GM19463 (cell line): ENCODE results near the gene MRPL12.

Experiments used
- ATAC-seq: cut with Tn5 transposase; IDR thresholded peaks from one replicate; pipeline ENCODE4 v1.9.1; 2021; ENCODE audit warnings: mild to moderate bottlenecking, moderate library complexity; ENCODE audit not compliant: unreplicated experiment

MRPL12 gene

DNA sequence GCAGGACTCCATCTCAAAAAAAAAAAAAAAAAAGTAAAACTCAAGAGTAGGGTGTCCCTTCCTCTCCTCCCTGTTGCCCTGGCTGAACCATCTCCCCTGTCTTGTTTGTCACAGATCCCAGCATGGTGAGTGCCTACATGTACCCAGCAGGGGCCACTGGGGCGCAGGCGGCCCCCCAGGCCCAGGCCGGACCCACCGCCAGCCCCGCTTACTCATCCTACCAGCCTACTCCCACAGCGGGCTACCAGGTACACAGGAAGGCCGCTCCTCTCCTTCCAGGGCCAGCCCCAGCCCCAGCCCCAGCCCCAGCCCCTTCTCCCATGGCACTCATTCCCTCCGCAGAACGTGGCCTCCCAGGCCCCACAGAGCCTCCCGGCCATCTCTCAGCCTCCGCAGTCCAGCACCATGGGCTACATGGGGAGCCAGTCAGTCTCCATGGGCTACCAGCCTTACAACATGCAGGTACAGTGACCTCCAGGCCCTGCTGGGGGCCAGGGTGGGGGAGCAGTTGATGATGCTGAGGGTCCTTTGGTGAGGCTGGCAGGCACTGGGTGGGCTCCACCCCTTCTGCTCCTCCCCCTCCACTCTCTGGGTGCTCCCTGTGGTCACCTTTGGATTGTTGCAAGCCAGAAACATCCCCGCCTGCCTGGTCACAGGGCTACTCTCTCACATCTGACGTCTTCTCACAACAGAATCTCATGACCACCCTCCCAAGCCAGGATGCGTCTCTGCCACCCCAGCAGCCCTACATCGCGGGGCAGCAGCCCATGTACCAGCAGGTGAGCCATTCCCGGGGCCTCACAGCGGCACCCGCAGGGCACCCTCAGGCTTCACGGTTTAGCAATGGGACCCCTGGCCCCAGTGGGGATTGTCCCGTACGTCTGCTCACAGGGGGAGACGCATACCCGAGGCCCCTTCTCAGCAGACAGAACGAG is 2.5 kb upstream of the MRPL12 start:
- ATAC-seq, result no peak

DNA sequence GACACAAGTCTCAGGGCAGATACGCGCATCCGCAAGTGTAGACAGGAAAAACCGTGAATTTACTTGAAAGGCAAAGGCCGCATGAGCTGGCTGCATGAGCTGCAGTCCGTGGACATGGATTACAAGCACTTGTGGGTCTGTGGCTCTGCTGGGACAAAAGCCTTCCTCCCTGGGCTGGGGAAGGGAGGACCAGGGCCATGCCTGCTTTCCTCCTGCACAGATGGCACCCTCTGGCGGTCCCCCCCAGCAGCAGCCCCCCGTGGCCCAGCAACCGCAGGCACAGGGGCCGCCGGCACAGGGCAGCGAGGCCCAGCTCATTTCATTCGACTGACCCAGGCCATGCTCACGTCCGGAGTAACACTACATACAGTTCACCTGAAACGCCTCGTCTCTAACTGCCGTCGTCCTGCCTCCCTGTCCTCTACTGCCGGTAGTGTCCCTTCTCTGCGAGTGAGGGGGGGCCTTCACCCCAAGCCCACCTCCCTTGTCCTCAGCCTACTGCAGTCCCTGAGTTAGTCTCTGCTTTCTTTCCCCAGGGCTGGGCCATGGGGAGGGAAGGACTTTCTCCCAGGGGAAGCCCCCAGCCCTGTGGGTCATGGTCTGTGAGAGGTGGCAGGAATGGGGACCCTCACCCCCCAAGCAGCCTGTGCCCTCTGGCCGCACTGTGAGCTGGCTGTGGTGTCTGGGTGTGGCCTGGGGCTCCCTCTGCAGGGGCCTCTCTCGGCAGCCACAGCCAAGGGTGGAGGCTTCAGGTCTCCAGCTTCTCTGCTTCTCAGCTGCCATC is 1.7 kb upstream of the MRPL12 start:
- no peak for ATAC-seq

DNA sequence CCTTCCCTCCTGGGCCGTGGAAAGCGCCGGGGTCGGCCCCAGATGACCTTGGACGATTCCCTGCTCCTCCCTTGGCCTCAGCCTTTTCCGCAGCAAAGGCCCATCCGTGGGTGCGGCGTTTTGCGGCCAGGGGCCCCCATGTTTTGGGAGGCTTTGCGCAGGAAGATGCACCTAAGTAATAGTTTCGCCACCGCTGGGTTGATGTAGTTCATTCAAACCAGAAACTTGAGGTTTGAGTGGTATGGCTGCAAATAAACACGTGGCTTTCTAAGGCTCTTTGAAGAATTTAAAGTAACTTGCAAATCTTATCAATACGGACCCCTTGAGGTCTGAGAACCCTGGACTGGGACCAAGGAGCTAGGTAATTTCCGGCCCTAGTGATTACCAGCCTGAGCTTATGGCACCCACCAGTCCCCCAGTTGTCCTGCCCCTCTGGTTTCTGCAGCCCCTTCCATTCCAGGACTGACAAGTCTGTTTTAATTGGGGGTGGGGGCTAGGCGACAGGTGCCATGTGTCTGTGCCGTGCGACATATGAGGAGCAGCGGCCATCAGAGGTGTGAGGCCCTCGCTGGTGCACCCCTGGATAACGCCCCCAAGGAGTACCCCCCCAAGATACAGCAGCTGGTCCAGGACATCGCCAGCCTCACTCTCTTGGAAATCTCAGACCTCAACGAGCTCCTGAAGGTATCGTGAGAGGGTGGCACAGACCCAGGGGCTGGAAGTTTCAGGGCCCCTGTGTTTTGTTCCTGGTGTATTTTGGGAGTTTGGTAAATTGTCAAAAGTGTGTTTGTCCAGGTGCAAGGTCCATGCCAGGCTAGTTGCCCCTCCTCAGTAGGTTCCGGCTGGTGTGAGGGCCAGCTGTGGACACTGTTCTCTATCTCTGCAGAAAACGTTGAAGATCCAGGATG is 834 bp downstream of the MRPL12 start:
- ATAC-seq, result no peak

DNA sequence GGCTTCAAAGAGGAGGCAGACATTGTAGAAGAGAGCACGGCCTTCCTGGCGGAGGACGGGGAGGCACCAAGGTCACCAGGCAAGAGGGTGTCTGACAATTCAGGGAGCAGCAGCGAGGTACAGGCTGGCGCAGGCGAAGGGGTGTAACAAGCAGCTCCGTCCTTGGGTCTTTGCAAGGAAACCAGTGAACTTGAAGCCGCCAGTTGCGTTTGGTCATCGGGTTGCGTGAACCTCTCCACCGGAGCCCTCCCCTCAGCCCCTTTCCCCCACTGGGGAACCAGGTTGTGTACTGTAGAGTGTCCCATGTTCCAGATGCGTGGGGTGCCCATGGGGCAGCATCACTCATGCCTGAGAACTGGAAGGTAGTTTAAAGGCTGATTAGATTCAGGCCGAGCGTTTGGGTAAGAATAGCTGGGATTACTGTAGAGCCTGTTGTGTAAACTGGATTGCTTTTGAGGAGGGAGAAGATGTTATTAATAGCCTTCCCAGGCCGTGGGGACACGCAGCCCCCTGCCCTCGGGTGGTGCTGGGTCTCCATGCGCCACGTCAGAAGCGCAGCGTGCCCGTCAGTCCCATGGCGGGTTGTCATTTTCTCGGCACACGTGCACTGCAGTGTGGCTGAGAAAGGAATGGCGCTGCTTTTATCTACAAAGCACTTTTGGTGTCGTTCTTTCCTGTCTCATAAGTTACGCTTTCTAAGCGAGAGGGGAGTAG is 2.5 kb downstream of the MRPL12 start:
- no peak for ATAC-seq

DNA sequence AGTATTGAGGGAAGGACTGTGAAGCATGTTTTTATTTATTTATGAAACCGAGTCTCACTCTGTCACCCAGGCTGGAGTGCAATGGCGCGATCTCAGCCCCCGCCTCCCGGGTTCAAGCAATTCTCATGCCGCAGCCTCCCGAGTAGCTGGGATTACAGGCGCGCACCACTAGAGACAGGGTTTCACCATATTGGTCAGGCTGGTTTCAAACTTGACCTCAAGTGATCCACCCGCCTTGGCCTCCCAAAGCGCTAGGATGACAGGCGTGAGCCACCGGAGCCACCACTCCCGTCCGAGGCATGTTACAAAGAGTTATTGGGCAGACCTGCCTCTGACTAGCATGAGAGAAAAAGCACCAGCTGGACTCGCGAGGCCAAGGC is 3.1 kb downstream of the MRPL12 start:
- ATAC-seq, result no peak

DNA sequence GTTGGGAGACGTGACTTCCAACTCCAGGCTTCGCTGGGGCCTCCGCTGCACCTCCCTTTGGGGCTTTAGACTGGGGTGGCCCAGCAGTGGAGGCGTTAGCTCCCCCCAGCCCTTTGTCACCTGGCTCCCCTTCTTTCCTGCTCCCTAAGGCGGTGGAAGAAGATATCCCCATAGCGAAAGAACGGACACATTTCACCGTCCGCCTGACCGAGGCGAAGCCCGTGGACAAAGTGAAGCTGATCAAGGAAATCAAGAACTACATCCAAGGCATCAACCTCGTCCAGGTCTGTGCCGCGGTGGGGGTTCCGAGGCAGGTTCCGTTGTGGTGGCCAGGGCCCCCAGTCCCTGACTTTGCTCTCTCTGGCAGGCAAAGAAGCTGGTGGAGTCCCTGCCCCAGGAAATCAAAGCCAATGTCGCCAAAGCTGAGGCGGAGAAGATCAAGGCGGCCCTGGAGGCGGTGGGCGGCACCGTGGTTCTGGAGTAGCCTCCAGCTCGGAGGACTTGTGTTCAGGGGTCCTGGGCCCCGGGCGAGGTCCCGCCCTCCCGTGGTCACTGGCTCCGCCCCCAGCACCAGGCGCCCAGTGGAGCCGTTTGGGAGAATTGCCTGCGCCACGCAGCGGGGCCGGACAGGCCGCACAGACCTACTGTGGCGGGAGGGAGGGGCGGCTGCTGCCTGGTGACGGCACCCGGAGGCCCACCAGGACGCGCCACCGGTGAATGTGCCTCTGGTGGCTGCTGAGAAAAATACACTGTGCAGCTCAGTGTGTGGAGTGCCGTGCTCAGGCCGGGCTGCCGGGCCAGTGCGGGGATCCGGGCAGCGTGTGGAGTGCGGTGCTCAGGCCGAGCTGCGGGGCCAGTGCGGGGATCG is 3.8 kb downstream of the MRPL12 start:
- ATAC-seq, result no peak

DNA sequence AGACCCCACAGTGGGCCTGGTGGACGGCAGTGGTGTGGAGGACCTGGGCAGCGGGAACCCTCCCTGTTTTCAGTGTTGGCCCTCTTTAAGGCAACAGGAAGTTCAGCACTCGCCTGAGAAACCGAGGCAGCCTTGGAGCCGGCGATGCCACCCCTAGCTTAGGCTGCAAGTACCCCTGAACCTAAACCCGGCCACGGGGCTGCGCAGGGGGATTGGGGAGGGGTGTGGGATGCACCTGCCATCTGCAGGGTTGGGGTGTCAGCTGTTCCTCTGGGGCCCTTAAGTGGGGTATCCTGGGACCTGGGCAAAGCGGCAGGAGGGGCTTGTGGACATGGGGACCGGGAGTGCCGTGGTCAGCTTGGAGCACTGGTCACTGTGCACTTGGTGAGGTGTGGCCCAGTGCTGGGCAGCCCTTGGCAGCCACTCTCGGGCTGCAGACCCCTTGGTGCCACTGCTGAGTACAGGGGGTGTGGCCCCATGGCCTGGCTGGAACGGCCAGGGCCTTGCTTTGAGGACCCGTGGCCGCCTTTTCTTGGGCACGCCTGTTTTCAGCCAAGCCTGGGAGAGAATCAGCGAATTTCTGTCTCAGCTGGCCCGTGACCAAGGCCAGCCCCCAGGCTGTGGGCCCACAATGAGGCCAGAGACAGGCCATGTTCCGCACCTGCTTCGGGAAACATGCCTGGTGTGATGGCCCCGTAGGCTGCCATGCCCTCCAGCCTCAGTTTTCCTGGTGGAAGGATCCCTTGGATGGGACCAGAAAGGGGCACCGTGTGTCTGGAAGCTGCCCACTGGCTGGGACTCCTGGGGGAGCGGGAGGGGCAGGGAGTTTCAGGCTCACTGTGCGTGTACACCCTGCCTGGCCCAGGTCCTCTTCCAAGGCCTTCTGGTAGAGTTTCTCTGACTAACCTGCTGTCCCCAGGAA is 4.8 kb downstream of the MRPL12 start:
- ATAC-seq, result no peak

DNA sequence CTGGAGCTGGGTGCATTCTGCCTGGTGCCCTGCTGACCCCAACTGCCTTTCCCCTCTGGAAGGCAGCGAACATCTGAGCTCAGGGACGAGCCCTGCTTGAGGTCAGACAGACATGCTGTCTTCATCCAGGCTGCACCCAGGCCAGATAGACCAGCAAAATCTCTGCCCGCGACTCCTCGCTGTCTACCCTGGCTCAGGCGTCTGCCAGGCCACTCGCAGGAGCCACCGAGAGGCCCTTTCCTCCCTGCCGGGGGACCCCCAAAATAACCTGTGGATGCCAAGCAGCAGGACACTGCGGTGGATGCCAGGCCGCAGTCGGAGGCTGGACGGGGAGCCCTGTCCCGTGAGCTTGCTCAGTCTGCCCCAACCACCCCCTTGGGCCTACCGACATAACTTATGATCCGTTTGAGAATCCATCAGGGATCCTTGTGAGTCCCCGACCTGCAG is 5.6 kb downstream of the MRPL12 start:
- no peak for ATAC-seq

DNA sequence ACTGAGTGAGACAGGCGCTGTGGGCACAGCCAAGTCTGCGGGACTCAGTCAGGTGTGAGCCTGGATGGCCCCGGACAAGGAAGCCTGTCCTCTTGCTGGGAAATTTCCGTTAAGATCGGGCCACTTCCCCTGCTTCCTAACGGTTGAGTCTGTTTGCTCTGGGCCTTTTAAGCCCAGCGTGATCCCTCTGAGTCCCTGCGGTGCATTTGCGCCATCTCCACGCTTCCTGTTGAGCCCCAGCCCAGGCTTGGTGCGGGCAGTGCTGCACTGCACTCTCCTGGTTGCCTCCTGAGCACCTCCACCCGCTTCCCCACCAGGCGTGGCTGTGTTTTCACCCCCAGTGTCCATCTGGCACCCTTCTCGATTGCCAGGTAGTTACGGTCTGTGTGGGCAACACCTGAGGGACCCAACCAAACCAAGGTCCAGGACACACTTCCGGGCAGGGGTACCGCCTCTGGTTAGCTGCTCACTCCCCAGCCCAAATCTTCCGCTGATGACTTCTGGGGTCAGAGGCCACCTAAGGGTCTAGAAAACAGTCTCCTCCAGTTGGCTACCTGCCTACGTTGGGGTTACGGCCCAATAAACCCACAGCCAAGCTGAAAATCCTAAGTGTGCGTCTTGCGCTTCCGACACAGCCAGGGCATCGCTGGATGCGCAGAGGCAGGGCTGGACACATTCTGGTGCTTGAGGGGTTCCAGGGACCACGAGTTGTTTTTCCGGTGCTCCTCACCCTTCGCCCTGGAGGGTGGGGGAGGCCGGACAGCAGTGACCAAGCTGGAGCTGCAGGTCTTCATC is 7.5 kb downstream of the MRPL12 start:
- ATAC-seq, result no peak

DNA sequence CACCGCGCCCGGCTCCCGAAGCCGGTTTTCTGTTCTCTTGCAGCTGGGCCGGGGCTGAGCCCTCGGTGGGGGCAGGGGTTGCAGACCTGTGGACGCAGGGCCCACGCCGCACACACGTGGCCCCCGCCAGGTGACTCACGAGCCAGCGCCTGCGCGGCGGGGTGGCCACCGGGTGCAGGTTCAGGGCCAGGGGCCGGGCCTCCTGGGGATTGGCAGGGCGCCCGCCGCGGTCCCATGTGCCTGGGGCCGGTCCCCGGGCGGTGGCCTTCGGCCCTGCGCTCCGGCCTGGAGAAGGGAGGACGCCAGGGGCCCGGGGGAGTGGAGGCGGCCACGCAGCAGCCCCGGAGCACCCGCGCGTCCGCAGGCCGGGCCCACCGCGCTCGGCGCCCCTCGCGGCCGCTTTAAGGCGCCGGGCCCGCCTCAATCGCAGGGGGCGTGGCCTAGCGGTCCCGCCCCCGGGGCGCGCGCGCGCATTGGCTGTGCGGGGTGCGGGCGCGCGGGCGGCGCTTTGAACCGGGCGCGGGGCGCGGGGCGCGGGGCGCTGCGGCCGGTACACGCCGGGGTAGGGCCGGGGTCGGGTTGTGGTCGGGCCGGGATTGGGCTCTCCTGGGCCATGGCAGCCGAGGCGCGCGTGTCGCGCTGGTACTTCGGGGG is 8.8 kb downstream of the MRPL12 start, which contains the start of gene SLC25A10:
Gene SLC25A10 (plus strand): TSS at position 471 of the 654 bp plus-strand sequence. CDS start 143 bp downstream, at position 614.
- peak; percentile 72 for ATAC-seq

DNA sequence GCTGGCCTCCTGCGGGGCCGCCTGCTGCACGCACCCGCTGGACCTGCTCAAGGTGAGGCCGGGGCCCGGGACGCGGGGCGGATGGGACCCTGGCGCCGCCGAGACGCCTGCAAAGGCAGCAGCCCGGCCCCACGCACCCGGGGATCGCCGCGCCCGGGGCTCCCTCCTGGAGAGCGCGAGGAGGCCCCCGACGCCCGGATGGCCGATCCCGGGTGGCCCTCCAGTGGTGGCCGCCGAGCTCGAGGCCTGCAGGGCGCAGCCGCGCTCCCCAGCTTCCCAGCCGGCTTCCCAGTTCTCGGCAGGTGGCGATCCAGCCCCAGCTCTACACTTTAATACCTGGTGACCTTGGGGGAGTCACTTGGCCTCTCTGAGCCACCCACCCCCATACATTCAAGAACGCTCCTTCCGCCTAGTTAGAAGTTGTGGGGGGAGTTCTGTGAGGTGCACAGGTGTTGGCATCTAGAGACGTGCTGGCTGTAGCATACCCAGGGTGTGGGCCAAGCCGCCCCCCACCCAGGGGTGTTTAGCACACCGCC is 9.4 kb downstream of the MRPL12 start:
- peak; percentile 7 for ATAC-seq

DNA sequence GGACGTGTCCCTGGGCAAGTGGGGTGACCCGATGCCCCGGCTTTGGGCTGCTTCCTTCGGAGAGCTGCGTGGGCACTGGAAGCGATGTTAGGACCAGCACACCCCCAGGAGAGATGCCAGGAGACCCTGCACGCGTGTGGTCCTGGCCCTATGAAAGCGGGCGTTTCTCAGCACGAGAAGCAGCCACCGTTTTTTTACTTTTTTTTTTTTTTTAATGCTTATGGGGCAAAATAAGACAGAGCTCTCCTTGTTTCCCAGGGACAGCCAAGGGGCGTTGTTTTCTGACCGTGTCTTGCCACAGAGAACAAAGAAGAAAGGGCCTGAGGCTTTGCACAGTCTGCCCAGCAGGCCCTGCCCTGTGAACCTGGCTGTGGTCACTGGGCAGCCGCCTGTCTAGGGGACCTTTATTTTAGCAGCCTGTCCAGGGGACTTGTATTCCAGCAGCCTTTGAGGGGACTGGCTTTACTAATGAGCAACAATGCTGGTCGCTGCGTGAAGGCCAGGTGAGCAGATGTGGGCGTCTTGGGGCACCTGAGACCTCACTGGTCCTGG is 9.9 kb downstream of the MRPL12 start:
- ATAC-seq, result no peak

DNA sequence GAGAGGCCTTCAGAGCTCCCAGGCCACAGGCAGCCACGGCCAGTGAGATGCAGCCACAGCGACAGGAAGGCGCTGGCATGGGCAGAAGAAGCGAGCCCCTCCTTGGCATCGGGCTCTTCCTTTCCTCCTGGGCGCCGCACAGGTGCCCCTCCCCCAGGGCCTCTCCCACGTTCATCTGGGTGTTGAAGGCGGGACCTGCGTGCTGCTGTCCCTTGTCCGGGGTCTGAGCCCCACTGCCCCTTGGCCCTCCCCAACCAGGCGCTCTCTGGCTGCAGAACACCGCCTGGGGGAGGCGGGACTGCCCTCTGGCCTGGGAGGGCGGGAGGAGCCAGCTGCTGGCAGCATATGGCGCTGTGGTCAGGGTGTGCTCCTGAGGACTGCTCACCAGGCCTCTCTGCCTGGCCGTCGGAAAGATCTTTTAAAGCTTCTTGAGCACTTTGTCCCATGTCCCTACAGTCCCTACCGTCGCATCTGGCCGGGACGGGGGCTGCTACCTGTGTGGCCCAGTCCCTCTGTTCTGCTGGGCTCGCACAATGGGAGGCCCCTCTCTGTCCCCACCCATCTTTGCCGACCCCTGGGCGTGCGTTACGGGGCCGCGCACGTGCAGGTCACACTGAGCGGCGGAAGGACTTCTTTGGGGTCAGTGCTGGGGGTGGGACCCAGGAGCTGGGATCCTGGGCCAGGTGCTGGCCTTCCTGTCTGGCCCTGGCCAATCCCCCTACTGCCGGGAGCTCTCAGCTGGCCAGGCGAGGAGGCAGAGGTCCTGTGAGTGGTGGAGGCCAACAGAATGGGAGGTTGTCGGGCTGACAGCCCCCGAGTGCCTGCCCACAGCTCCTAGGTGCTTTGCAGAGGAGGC is 10.6 kb downstream of the MRPL12 start:
- no peak for ATAC-seq

DNA sequence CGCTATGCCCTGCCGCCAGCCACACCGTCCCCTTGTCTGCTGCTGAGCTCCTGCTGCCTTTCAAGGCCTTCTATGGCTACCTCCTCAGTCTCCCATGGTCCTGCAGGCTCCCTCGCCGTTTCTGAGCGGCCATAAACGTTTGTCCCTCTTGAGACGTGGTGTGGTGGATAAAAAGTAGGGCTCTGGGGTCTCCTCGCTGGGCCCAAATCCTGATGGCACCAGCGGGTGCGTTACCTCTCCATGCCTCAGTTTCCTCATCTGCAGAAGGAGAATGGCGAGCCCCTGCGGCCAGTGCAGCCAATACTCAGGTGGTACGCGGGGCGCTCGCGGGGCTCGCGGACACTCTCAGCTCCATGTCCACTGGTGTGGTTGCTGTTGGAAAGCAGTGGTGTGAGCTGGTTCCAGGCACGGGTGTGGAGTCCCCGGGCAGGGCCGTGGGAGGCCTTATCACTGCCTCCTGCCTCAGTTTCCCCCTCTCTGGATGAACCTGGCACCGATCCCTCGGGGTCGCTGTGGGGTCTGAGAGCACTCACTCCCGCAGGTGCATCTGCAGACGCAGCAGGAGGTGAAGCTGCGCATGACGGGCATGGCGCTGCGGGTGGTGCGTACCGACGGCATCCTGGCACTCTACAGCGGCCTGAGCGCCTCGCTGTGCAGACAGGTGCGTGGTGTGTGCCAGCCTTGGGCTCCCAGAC is 11.4 kb downstream of the MRPL12 start:
- no peak for ATAC-seq
